HG03135 (cell line): ENCODE measurements around the gene ARL15.
"Not testable (repeated sequence)": the region's sequence is repeated elsewhere in the genome, so short reads cannot be mapped to it uniquely, and the experiment has no call there.

Source experiments
- ATAC-seq: cut with Tn5 transposase; IDR thresholded peaks from one replicate; pipeline ENCODE4 v1.9.1; 2021; ENCODE audit warnings: mild to moderate bottlenecking, moderate library complexity; ENCODE audit not compliant: unreplicated experiment

The ARL15 gene

DNA sequence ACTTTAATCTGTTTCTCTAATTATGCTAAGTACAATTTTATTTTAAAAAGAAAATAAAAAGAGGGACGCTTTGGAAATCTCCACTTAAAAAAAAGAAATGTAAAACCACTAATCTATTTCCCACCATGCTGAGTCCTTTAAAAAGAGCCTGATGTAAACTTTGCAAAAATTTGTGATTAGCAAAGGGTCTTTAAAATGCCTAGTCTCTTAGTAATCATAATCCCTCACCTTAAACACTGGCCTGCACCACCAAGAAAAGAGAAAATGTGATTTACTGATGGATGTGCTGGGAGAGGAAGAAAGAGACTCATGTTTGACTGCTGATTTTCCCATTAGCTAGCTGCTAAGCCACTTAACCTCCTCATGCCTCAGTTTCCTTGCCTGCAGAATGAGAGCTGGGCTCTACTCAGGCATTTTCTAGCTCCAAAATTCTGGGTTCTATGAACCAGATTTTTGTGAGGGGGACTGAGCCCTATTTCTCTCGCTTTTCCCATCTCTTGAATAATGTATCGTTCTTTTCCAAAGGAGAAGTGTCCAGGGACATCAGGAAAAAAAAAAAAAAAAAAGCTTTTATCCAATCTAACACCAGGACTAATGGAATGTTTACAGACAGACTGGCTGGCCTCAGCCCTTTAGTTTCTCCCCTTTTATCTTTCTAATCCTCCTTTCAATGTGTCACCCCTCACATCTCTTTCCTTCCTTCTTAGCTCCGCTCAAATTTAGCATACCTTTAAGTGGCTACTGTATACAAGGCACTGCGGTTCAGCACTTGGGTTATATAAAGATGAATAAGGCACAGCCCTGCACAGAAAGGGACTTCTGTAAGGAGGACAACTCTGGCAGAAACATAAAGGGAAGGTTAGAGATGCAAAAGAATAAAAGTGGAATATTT, 312.4 kb downstream of the ARL15 start:
- ATAC-seq: no peak

DNA sequence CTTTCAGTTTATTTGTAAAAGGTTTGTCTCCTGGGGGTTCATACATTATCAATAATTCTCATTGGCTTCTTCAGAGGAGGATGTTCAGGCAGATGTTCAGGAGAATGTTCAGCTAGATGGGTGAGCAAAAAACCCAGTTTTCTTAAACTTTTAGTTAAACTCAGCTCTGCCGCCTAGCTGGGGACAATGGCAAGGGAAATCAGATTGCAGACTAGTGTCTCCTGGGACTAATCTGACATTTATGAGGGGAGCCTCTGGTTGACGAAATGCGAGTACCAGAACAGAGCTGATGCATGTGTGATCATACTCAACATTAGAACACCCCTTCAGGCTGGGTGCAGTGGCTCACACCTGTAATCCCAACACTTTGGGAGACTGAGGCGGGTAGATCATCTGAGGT, 314.4 kb downstream of the ARL15 start:
- ATAC-seq: no peak

DNA sequence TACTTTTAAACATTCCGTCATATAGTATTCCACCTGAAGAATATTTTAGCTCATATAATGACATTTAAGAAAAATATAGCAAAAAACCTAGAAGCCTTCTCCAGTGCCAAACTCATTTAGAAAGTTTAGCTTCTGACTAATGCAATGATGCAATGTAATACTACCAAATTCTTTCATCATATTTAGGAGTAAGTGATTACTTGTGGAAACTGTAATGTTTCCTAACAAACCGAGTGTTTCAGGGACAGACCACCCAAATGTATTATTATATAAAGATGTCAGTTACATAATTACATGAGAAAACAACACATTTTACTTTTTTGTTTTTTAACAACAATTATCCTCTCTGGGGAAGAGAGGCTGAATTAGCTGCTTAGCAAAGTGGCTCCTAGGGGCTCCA, 316.2 kb downstream of the ARL15 start:
- no peak for ATAC-seq

DNA sequence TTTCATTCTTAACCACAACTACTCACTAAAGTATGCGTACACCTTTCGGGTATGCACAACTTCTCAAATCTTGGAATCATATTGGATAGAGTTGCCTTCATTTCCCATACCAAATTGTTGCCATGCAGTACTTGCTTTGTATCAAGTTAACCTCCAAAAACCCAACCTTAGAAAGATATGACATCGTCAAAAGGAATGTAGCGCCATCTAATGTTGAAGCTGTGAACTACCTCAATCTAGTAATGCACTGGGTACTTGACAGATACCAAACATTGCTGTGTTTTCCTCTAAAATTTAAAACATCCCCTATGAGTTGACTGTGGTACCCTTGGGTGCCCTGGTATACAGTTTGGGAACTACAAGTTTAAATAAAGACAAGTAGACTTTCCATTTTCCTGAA, 318.4 kb downstream of the ARL15 start:
- no peak for ATAC-seq

- ATAC-seq: no peak
Observed at GRCh38 chr5:53987101-53987500, 323.3 kb downstream of the ARL15 start.

GRCh38 chr5:53985796-53986195, 324.6 kb downstream of the ARL15 start:
- no peak for ATAC-seq

DNA sequence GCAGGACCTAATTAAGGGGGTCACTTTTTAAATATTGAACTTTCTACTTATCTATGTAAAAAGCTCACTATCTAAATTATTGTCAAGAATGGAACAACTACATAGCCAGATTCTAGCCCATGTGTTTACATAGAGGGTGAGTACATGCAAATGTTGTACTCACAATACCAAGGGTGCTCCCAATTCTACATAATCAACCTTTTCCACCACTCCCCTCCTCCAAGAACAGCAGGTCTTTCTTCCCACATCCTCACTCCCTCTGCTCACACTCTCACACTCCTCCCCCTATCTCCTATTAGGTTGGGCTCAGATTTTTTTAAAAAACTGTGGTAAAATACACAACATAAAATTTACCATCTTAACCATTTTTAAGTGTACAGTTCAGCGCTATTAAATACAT, 325.4 kb downstream of the ARL15 start:
- ATAC-seq: no peak

DNA sequence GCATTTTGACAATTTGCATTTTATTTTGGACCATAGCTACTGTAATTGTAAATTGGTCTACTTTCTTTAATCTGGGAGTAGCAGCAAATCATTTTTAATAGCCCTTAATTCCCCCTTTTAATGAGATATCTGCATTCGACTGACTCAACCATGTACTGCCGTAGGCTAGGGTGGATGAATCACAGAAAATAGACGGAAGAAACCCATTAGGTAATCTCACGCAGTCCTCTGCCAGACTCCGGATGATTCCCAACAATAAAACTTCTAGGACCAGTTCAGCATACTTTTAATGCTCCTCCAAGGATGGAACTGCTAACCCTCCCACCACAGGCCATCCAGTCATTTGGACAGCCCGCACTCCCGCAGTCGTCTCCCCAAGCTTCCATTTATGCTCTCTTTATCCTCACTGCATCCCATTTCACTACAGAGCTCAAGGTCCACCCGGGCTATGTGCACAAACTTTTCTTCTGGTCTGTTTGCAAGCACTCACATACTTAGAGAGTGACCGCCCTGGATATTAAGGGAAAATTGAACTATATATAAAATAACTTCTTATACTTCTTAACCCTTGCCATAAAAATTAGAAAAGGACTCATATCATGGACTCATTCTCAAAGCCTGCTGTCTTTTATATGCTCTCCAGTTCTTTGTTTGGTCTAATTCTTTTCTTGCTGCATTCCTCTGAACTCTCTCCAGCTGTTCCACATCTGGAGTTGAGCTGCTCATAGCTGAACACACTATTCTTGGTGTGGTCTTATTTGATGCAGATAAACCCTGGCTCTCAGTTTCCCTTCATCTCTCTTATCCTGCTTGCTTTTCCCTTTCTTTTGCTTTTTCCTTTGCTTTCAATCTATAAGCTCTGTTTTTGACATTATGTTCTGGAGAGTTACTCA, 326.6 kb downstream of the ARL15 start:
- no peak for ATAC-seq

- ATAC-seq: not testable (repeated sequence)
Observed at GRCh38 chr5:53982319-53982718, 328.1 kb downstream of the ARL15 start.

- no peak for ATAC-seq
Observed at GRCh38 chr5:53980061-53980460, 330.3 kb downstream of the ARL15 start.

- no peak for ATAC-seq
Observed at GRCh38 chr5:53974021-53974420, 336.4 kb downstream of the ARL15 start.

GRCh38 chr5:53972314-53972713, 338.1 kb downstream of the ARL15 start:
- ATAC-seq: no peak

DNA sequence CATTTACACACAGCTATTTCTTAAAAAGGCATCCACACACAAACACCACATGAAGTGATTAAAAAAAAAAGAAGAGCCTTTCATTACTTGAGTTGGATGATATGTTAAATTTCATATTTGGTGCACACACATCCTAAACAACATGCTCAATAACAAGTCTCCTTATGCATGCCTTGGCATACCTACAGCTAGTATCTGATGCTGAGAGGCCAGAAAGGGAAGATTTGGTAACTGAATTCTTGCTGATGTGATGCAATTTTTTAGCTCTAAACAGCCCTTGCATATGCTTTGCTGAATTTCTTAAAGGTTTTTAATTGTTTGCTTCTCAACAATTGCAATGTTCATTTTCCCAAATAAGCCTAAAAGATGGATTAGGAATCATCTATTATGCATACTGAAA, 338.8 kb downstream of the ARL15 start:
- no peak for ATAC-seq

GRCh38 chr5:53971131-53971530, 339.2 kb downstream of the ARL15 start:
- no peak for ATAC-seq

GRCh38 chr5:53970475-53970874, 339.9 kb downstream of the ARL15 start:
- no peak for ATAC-seq

- ATAC-seq: no peak
Observed at GRCh38 chr5:53969176-53969730, 341.1 kb downstream of the ARL15 start.

- ATAC-seq: no peak
Observed at GRCh38 chr5:53965459-53965858, 344.9 kb downstream of the ARL15 start.

- no peak for ATAC-seq
Observed at GRCh38 chr5:53963958-53964357, 346.4 kb downstream of the ARL15 start.

DNA sequence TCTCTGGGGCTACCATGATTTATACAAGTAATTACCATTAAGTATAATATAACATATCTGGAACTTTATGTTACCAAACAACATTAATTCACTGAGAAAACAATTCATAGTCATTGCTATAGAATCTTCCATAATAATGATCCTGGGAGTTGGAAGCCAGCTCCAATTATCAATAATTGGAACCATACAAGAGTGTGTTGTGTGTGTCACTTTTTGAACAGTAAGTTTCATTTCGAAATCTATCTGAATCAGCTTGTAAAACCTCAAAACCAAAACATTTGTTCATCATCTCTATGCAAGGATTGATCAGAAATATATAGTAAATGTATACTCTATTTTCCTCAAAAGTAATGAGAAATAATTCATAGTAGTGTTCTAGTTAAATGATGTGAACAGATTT, 348.1 kb downstream of the ARL15 start:
- ATAC-seq: no peak

DNA sequence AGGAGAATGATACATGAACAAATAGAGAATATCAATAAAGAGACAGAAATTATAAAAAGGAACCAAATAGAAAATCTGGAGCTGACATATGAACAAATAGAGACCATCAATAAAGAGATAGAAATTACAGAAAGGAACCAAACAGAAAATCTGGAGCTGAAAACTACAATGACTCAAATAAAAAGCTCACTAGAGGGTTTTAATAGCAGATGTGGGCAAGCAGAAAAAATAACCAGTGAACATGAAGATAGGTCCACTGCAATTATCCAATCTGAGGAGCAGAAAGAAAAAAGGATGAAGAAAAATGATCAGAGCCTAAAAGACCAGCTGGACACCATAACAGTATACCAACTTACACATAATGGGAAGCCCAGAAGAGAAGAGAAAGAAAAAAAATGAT, 353.7 kb downstream of the ARL15 start:
- ATAC-seq: no peak

- no peak for ATAC-seq
Observed at GRCh38 chr5:53956196-53956595, 354.2 kb downstream of the ARL15 start.

DNA sequence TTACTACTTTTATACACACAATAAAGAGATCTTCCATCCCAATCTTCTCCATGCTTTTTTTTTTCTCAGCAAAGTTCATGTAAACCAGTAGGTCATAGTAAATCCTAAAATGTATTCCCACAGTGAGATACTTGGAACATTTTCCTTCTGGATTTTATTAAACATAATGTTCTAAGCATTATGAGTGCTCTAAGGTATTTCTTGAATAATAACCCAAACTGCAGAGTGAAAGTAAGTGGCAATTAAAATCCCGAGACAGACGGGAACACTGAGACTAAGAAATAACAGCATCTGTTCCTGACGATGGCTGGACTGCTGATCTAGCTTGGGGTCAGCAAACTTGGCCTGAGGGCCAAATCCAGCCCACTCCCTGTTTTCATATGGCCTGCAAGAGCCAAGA, 359.8 kb downstream of the ARL15 start:
- no peak for ATAC-seq
